AG09309 (cell line): ENCODE results near the gene LIMK2.

Experiments used
- DNase-seq: peaks from one replicate; pipeline ENCODE4 v3.0.0-alpha.2; 2010; ENCODE audit warnings: low read depth
- H3K4me3 ChIP-seq: 2 replicates; pipeline ENCODE4 v1.5.1; 2011; ENCODE audit warnings: mild to moderate bottlenecking, low read depth, low read length, moderate library complexity; ENCODE audit not compliant: control insufficient read depth
- TF ChIP-seq, protein P1 (sequence below): IDR thresholded peaks from 2 replicates; pipeline ENCODE4 v1.5.1; 2011; ENCODE audit warnings: mild to moderate bottlenecking, low read depth, low read length, inconsistent platforms; ENCODE audit not compliant: insufficient read depth, control insufficient read depth; ENCODE audit errors: missing control alignments

LIMK2 gene

DNA sequence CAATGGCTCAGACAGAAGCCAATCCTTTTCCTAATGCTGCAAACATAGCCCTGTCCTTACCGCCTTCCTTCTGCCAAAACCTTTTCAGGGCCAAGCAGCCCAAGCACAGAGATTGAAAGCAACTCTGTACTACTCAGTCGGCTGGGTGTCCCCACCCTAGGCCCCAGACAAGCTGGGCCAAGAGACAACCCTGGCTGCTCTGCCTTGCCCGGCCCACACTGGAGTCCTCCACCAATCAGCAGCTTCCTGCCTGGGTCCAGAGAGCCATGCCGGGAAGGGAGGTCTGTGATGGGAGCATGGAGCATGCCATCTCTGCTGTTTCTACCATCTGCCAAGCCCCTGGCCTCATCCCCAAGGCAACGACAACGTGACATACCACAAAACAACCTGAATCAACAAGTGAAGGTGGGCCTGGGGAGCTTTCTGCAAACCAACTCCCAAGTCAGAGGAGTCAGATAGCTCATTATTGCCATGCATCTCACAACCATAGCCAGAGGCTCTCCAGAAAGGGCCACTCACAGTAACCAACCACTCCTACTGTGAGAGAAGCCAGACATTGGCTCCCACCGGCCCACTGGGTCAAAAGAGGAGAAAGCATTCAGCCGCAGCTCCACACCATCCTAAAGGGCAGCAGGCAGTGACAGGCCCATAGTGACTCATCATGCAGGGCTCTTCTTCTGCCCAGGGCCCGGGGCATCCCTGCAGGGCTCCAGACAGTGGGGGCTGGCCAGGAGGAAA lies 115.9 kb downstream of the LIMK2 start:
- no peak for DNase-seq
- TF ChIP-seq, protein P1, sequence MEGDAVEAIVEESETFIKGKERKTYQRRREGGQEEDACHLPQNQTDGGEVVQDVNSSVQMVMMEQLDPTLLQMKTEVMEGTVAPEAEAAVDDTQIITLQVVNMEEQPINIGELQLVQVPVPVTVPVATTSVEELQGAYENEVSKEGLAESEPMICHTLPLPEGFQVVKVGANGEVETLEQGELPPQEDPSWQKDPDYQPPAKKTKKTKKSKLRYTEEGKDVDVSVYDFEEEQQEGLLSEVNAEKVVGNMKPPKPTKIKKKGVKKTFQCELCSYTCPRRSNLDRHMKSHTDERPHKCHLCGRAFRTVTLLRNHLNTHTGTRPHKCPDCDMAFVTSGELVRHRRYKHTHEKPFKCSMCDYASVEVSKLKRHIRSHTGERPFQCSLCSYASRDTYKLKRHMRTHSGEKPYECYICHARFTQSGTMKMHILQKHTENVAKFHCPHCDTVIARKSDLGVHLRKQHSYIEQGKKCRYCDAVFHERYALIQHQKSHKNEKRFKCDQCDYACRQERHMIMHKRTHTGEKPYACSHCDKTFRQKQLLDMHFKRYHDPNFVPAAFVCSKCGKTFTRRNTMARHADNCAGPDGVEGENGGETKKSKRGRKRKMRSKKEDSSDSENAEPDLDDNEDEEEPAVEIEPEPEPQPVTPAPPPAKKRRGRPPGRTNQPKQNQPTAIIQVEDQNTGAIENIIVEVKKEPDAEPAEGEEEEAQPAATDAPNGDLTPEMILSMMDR: no peak
- H3K4me3 ChIP-seq: no peak overlapping the region

DNA sequence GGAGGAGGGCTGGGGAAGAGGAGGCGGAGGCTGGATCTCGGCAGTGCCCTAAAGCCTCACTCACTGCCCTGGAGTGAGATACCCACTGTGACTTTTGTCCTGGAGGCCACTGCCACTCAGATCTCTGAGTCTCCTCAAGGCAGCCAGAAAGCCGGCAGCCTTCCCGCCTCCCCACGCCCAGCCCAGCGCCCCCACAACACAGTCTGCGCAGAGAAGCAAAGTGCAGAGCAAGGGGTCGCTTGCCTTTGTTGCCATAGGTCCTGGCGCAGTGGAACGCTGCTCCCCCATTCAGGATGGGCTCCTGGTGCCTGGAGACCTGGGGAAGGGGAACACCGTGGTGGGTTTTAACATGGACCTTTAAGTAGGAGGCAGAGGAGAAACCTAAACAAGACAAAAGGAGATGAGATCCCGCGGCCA lies 116.5 kb downstream of the LIMK2 start:
- DNase-seq: no peak

DNA sequence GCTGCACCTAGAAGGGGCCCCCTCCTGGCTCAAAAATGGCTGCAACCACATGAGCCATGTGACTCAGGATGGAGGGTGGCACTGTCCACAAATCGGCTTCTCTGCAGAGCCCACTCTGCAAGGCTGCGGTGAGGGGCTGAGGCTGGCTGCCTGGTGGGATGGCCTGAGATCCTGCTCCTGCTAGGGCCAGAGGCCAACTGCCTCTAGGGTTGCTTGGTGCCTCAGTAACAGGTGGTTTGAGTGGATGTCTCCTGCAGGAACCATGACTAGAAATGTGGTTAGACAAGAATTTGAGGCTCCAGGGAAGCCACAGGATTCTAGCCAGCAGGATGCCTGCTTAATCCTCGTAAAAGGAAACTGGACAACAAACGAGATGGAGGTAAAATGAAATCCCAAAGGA lies 116.9 kb downstream of the LIMK2 start:
- TF ChIP-seq, protein P1: no peak
- H3K4me3 ChIP-seq: no peak overlapping the region
- DNase-seq: no peak

More for the DNA sequence above, 116.5 kb downstream of the LIMK2 start:
- TF ChIP-seq, protein P1: no peak
- no peak overlapping the region for H3K4me3 ChIP-seq
